Breast epithelium (tissue), 4 donors: ENCODE results near the gene FAM193A. TPM values are rescaled to one million over a fixed set of nuclear protein-coding genes. Genes with fewer than 3 reads are reported as not detected.

Source experiments
- DNase-seq, 2 donors: peaks; one replicate each; pipeline ENCODE4 v3.0.0-alpha.2; 2019; ENCODE audit warnings: low spot score in 2 of 2
- H3K27ac ChIP-seq, 2 donors: fragments of 200-600 bp; sonication (generic) in 1 of 2; one replicate each; pipeline ENCODE4 v1.5.1; 2016 to 2019; ENCODE audit warnings: mild to moderate bottlenecking in 1 of 2
- H3K27me3 ChIP-seq, 2 donors: fragments of 200-600 bp; sonication (generic) in 1 of 2; one replicate each; pipeline versions ENCODE4 v1.5.1 to v1.6.0; 2017 to 2019; ENCODE audit warnings: control low read depth in 1 of 2, mild to moderate bottlenecking in 1 of 2
- H3K36me3 ChIP-seq: fragments of 200-600 bp; one replicate; pipeline ENCODE4 v1.5.1; 2019
- H3K4me1 ChIP-seq, 2 donors: fragments of 200-600 bp; sonication (generic); one replicate each; pipeline ENCODE4 v1.5.1; 2016 to 2019; ENCODE audit warnings: control low read depth in 1 of 2
- H3K4me3 ChIP-seq, 3 donors: fragments of 200-600 bp; sonication (generic); 1 replicate in 2 of 3; 2 replicates in 1 of 3; pipeline ENCODE4 v1.5.1; 2016 to 2019; ENCODE audit warnings: mild to moderate bottlenecking in 3 of 3, moderate library complexity in 2 of 3
- H3K9me3 ChIP-seq, 2 donors: fragments of 200-600 bp; sonication (generic) in 1 of 2; one replicate each; pipeline ENCODE4 v1.5.1; 2016 to 2019; ENCODE audit warnings: control low read depth in 1 of 2
- CTCF ChIP-seq, 3 donors: fragments of 450-650 bp; IDR thresholded peaks; one replicate each; pipeline ENCODE4 v1.5.1; 2016 to 2017; ENCODE audit warnings: antibody characterized with exemption in 3 of 3, mild to moderate bottlenecking in 3 of 3, moderate library complexity in 3 of 3
- POLR2A ChIP-seq: fragments of 450-650 bp; IDR thresholded peaks from one replicate; pipeline ENCODE4 v1.6.1; 2016; ENCODE audit warnings: antibody characterized with exemption, mild to moderate bottlenecking, moderate library complexity
- POLR2AphosphoS5 ChIP-seq, 3 donors: sonication (generic); formaldehyde crosslinking; IDR thresholded peaks; one replicate each; pipeline ENCODE4 v1.6.1; 2017; ENCODE audit warnings: antibody characterized with exemption in 3 of 3
- intact Hi-C: fragments of 100-400 bp; cut with DNase I; formaldehyde crosslinking; loops from one replicate; pipeline ENCODE4 v1.15.1; 2023; ENCODE audit warnings: low total_unique reads
- total RNA-seq, 3 donors: library from RNA; depleted of rRNA; stranded (reverse); fragments of >200 nt; gene quantifications; one replicate each; pipeline ENCODE4 v1.1.0, GENCODE V29; 2016

Gene FAM193A
- total RNA-seq, 3 donors from 2014 or later = 24.5 to 26.5 (median 24.7) TPM

DNA sequence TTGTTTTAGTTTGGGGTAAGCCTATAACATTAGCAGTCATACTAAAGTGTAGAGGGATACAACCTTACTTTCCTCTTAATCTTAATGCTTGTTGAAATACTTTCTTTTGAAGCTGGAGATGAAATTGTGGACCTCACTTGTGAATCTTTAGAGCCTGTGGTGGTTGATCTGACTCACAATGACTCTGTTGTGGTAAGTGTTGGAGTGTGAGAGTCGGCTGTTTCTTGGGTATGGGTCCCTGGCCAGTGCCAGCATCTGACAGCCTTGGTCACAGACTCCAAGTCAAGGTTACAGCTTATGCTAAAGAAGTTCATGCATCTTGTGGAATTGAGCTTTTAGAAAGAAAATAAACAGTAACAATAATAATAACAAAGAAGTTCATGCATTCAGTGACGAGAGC lies 35.9 kb upstream of the FAM193A start:
- H3K4me1 ChIP-seq = no peaks in the 10 kb centered on the region
- intact Hi-C loops = no loop called here
- H3K27ac ChIP-seq = no peak overlapping the region
- H3K27me3 ChIP-seq = no peaks in the 10 kb centered on the region
- TF ChIP-seq CTCF (IDR thresholded peaks at IDR 0.05) = no peak
- no peak for TF ChIP-seq POLR2AphosphoS5 (IDR thresholded peaks at IDR 0.05)
- TF ChIP-seq POLR2A = no peak
- no peaks in the 10 kb centered on the region for H3K36me3 ChIP-seq
- DNase-seq = no peak
- no peaks in the 10 kb centered on the region for H3K9me3 ChIP-seq
- H3K4me3 ChIP-seq = no peak overlapping the region

GRCh38 chr4:2501034-2501594 lies 35.3 kb upstream of the FAM193A start:
- TF ChIP-seq POLR2A (no peak), POLR2AphosphoS5 (IDR thresholded peaks at IDR 0.05) (no peak), CTCF (IDR thresholded peaks at IDR 0.05) (no peak)
- Histone ChIP-seq H3K27me3 (no peaks in the 10 kb centered on the region), H3K36me3 (no peaks in the 10 kb centered on the region), H3K9me3 (no peaks in the 10 kb centered on the region), H3K27ac (no peak overlapping the region), H3K4me3 (no peak overlapping the region), H3K4me1 (no peaks in the 10 kb centered on the region)
- intact Hi-C loops = no loop called here
- no peak for DNase-seq

GRCh38 chr4:2503809-2504208 lies 32.6 kb upstream of the FAM193A start:
- Histone ChIP-seq H3K4me1 (no peaks in the 10 kb centered on the region), H3K27ac (no peak overlapping the region), H3K36me3 (no peaks in the 10 kb centered on the region), H3K27me3 (no peaks in the 10 kb centered on the region), H3K9me3 (no peaks in the 10 kb centered on the region), H3K4me3 (no peak overlapping the region)
- TF ChIP-seq POLR2AphosphoS5 (IDR thresholded peaks at IDR 0.05) (no peak), POLR2A (no peak)
- intact Hi-C loops = no loop called here
- DNase-seq = no peak

DNA sequence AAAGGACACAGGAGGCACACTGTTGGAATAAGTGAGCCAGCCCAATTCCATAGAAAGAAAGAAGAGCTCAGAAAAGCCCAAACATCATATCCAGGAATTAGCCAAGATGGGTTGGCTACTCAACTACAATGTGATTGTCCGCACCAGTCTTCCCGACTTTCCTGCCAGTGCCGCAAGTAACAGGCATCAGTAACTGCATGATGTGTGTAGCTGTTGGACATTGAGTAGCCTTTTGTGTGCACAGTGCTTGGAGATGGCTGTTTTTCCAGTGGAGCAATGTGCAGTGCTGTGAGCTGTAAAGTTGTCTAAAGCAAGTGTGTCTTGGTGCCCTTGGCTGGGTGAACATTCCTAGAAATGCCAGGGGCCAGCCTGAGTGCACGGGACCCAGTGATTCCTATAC lies 29.2 kb upstream of the FAM193A start:
- H3K9me3 ChIP-seq = no peaks in the 10 kb centered on the region
- no peak for TF ChIP-seq POLR2A
- no peak for TF ChIP-seq CTCF (IDR thresholded peaks at IDR 0.05)
- TF ChIP-seq POLR2AphosphoS5 (IDR thresholded peaks at IDR 0.05) = no peak
- H3K4me1 ChIP-seq = no peaks in the 10 kb centered on the region
- H3K4me3 ChIP-seq = no peak overlapping the region
- no peaks in the 10 kb centered on the region for H3K36me3 ChIP-seq
- no peak for DNase-seq
- H3K27ac ChIP-seq = no peak overlapping the region
- H3K27me3 ChIP-seq = no peaks in the 10 kb centered on the region
- intact Hi-C loops = no loop called here

DNA sequence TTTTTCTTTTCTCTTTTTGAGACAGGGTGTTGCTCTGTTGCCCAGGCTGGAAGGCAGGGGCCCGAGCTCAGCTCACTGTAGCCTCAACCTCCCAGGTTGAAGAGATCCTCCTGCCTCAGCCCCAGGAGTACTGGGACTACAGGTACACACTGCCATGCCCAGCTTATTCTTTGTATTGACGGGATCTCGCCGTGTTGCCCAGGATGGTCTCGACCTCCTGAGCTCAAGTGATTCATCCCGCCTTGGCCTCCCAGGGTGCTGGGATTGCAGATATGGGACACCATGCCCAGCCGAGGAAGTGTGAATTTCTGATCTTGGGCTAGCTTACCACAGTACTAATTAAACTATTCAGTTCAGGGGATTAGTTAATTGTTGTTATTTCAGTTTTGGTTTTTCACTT lies 28.6 kb upstream of the FAM193A start:
- TF ChIP-seq CTCF (IDR thresholded peaks at IDR 0.05) (no peak), POLR2AphosphoS5 (IDR thresholded peaks at IDR 0.05) (no peak), POLR2A (no peak)
- Histone ChIP-seq H3K27me3 (no peaks in the 10 kb centered on the region), H3K27ac (no peak overlapping the region), H3K4me1 (no peaks in the 10 kb centered on the region), H3K9me3 (no peaks in the 10 kb centered on the region), H3K4me3 (no peak overlapping the region), H3K36me3 (peaks cover 5% of the 10 kb centered on the region)
- DNase-seq = no peak
- intact Hi-C loops = no loop called here
